H7 (cell line): ENCODE results near the gene ZNF827. TPM values are rescaled to one million over a fixed set of nuclear protein-coding genes. Genes with fewer than 3 reads are reported as not detected.

ENCODE experiments used
- DNase-seq: peaks from one replicate; pipeline ENCODE4 v3.0.0; 2012
- H3K27me3 ChIP-seq: 2 replicates; pipeline ENCODE4 v1.6.0; 2011; ENCODE audit warnings: mild to moderate bottlenecking, low read length; ENCODE audit not compliant: control insufficient read depth, insufficient read depth
- H3K36me3 ChIP-seq: replicated peaks from 2 replicates; pipeline ENCODE4 v1.5.1; 2011; ENCODE audit warnings: low read length; ENCODE audit not compliant: control insufficient read depth, insufficient read depth
- H3K4me3 ChIP-seq: 2 replicates; pipeline ENCODE4 v1.5.1; 2011; ENCODE audit warnings: low read depth, mild to moderate bottlenecking, control low read depth, low read length, moderate library complexity; ENCODE audit not compliant: insufficient read depth
- total RNA-seq: library from RNA; depleted of rRNA; stranded (reverse); fragments of >200 nt; shearing (Covaris generic); gene quantifications from 2 replicates; pipeline ENCODE4 v1.2.3, GENCODE V29; 2014

The ZNF827 gene
- total RNA-seq, 1 experiment from 2014 or later: 6.2 TPM

- Histone ChIP-seq H3K36me3 (peaks cover 7% of the 10 kb centered on the region), H3K4me3 (no peak overlapping the region), H3K27me3 (no peaks in the 10 kb centered on the region)
- no peak for DNase-seq
Measured at GRCh38 chr4:145756244-145756643, 182.4 kb downstream of the ZNF827 start.

- H3K27me3 ChIP-seq: no peaks in the 10 kb centered on the region
- peaks cover 3% of the 10 kb centered on the region for H3K36me3 ChIP-seq
- no peak overlapping the region for H3K4me3 ChIP-seq
- DNase-seq: no peak
Measured at GRCh38 chr4:145755802-145756201, 182.8 kb downstream of the ZNF827 start.

- DNase-seq: no peak
- no peaks in the 10 kb centered on the region for H3K27me3 ChIP-seq
- no peaks in the 10 kb centered on the region for H3K36me3 ChIP-seq
- no peak overlapping the region for H3K4me3 ChIP-seq
Measured at GRCh38 chr4:145743641-145744040, 195.0 kb downstream of the ZNF827 start.

- DNase-seq: no peak
- H3K4me3 ChIP-seq: no peak overlapping the region
- H3K36me3 ChIP-seq: no peaks in the 10 kb centered on the region
- H3K27me3 ChIP-seq: no peaks in the 10 kb centered on the region
Measured at GRCh38 chr4:145740806-145741205, 197.8 kb downstream of the ZNF827 start.

GRCh38 chr4:145739845-145740244 lies 198.8 kb downstream of the ZNF827 start:
- H3K27me3 ChIP-seq: no peaks in the 10 kb centered on the region
- no peak for DNase-seq
- H3K36me3 ChIP-seq: no peaks in the 10 kb centered on the region
- H3K4me3 ChIP-seq: no peak overlapping the region

- no peaks in the 10 kb centered on the region for H3K36me3 ChIP-seq
- no peak for DNase-seq
- no peak overlapping the region for H3K4me3 ChIP-seq
- H3K27me3 ChIP-seq: no peaks in the 10 kb centered on the region
Measured at GRCh38 chr4:145736241-145736831, 202.3 kb downstream of the ZNF827 start.

GRCh38 chr4:145735827-145736226 lies 202.8 kb downstream of the ZNF827 start:
- H3K4me3 ChIP-seq: no peak overlapping the region
- DNase-seq: no peak

GRCh38 chr4:145735347-145735675 lies 203.3 kb downstream of the ZNF827 start:
- DNase-seq: no peak
- Histone ChIP-seq H3K36me3 (no peaks in the 10 kb centered on the region), H3K4me3 (no peak overlapping the region), H3K27me3 (no peaks in the 10 kb centered on the region)

More at GRCh38 chr4:145735827-145736226, 202.8 kb downstream of the ZNF827 start:
- Histone ChIP-seq H3K36me3 (no peaks in the 10 kb centered on the region), H3K27me3 (no peaks in the 10 kb centered on the region)

GRCh38 chr4:145734576-145735346 lies 203.9 kb downstream of the ZNF827 start:
- Histone ChIP-seq H3K36me3 (no peaks in the 10 kb centered on the region), H3K27me3 (no peaks in the 10 kb centered on the region), H3K4me3 (no peak overlapping the region)
- no peak for DNase-seq

GRCh38 chr4:145734031-145734430 lies 204.6 kb downstream of the ZNF827 start:
- Histone ChIP-seq H3K27me3 (no peaks in the 10 kb centered on the region), H3K4me3 (no peak overlapping the region), H3K36me3 (no peaks in the 10 kb centered on the region)
- no peak for DNase-seq

GRCh38 chr4:145732895-145733880 lies 205.4 kb downstream of the ZNF827 start:
- no peaks in the 10 kb centered on the region for H3K27me3 ChIP-seq
- peak; percentile 96 for DNase-seq
- H3K4me3 ChIP-seq: peak overlapping the region; percentile 45
- H3K36me3 ChIP-seq: no peaks in the 10 kb centered on the region

GRCh38 chr4:145732001-145732815 lies 206.4 kb downstream of the ZNF827 start:
- H3K4me3 ChIP-seq: peak overlapping the region; percentile 45
- no peaks in the 10 kb centered on the region for H3K36me3 ChIP-seq
- peak; percentile 51 for DNase-seq
- no peaks in the 10 kb centered on the region for H3K27me3 ChIP-seq

GRCh38 chr4:145731028-145731427 lies 207.6 kb downstream of the ZNF827 start:
- H3K36me3 ChIP-seq: no peaks in the 10 kb centered on the region
- no peak for DNase-seq
- no peak overlapping the region for H3K4me3 ChIP-seq
- no peaks in the 10 kb centered on the region for H3K27me3 ChIP-seq

GRCh38 chr4:145730026-145730425 lies 208.6 kb downstream of the ZNF827 start:
- DNase-seq: no peak
- no peak overlapping the region for H3K4me3 ChIP-seq
- no peaks in the 10 kb centered on the region for H3K36me3 ChIP-seq
- H3K27me3 ChIP-seq: no peaks in the 10 kb centered on the region
